HG02943 (cell line): ENCODE results near the gene PARD6B.

Experiments
- ATAC-seq: cut with Tn5 transposase; IDR thresholded peaks from one replicate; pipeline ENCODE4 v1.9.1; 2021; ENCODE audit warnings: mild to moderate bottlenecking, low read depth, moderate library complexity; ENCODE audit not compliant: unreplicated experiment

The PARD6B gene

GRCh38 chr20:50723672-50724071 is 7.7 kb upstream of the PARD6B start:
- ATAC-seq = no peak

DNA sequence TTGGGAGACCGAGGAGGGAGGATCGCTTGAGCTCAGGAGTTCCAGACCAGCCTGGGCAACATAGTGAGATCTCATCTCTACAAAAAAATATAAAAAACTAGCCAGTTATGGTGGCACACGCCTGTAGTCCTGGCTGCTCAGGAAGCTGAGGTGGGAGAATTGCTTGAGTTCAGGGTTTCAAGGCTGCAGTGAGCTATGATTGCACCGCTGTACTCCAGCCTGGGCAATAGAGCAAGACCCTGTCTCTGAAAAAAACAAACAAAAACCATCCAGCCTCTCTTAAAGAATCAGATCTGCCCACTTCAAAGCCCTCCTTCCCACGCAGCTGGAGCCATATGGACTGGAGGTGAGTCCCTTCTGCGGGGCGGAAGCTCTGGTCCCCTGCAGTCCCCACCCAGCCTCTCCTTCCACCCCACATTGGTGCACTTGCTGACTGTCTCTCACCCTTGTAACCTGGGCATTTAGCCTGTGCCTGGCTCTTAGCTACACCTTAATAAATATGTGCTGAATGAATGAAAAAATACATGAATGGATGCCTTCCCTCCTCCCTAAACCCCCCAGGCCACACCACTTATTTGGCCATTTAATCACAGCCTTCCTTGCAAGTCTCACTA is 7.2 kb upstream of the PARD6B start:
- ATAC-seq = no peak

DNA sequence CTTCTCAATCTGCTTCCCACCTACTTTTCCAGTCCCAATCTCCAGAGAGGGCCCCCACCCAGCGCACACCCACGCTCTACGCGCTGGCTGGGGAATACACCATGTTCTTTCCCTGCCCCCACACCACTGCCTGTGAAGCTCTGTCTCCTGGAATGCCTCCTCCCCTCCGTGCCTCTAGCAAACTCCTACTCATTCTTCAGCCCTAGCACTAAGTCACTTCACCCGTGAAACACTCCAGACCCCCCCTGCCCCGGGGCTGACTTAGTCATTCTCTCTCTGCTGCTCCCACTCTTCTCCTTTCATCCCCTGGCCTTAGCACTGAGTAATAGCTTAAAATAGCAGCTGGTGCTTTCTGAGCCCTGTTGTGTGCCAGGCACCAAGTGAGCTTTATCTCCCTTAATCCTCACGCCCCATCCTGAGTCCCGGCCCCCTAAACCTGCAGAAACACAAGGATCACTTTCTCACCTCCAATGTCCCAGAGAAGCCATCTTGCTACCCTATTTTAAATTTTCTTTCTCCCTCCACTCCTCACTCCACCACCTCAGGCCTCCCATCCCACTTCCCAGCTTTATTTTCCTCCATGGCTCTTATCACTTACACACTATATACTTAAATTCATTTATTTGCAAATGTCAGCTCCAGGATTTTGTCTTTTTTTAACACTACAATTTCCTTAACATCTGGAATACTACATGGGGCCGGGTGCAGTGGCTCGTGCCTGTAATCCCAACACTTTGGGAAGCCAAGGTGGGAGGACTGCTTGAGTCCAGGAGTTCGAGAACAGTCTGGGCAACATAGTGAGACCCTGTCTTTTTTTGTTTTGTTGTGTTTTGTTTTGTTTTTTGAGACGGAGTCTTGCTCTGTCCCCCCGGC is 6.3 kb upstream of the PARD6B start:
- no peak for ATAC-seq

DNA sequence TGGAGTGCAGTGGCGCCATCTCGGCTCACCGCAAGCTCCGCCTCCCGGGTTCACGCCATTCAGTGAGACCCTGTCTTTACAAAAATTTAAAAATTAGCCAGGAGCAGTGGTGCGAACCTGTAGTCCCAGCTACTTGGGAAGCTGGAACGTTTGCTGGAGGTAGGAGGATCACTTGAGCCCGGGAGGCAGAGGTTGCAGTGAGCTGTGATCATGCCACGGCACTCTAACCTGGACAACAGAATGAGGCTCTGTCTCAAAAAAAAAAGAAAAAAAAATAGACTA is 5.7 kb upstream of the PARD6B start:
- ATAC-seq = no peak

DNA sequence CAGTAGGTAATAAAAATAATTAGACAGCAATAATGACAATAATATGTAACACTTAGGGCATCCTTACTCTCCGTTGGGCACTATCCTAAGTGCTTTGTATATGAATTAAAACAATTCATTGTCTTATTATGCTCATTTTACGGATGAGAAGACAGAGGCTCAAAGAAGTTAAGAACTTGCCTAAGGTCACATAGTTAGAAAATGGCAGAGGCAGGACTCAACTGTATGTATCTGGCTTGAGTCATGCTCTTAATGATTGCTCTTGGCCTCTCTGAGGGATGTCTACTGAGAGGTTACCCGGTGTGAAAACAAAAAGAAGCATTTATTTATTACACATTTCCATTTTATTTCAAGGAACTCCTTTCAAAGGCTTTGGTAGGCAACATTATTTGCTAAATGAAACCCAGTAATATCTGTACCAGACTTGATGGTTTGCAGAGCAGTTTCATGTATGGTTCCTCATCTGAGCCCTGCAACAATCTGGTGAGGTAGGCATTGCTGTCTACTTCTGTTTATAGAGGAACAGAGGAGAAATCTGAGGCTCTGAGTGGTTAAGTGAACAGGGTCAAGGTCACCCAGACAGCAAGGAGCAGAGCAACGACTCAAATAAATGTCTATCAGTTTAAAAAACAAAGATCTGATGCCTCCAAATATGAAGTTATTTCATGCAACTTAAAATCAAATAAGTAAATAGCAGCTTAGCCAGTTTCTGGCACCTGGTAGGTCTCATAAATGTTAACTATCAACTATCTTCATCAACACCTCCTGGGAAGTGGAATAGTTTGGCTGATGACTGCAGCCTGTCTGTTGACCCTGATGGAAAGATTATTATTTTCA is 4.2 kb upstream of the PARD6B start:
- ATAC-seq = no peak

GRCh38 chr20:50727792-50728485 is 3.4 kb upstream of the PARD6B start:
- ATAC-seq = no peak

DNA sequence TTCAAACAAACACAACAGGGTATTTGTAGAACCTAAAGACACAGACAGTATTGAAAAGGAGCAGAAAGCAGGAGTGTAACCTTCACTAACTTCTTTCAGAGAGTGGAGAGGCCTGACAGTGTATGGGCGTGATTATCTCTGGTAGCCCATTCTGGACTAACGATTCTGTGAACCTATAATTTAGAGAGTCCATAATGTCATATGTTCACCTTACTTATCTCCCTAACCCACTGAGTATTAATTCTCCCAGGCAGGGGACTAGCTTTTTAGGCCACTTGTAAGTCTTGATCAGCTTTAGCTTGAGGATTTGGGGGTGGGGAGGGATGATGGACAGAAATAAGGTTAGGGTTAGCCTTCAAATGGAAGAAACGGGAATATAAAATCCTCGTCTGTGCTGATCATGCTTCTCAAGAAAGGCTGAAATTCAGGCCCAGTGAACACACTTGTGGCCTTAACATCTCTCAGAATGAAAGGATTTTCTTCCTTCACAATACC is 2.8 kb upstream of the PARD6B start:
- no peak for ATAC-seq

- no peak for ATAC-seq
These were observed 2.2 kb upstream of the PARD6B start for GRCh38 chr20:50728981-50729874.

DNA sequence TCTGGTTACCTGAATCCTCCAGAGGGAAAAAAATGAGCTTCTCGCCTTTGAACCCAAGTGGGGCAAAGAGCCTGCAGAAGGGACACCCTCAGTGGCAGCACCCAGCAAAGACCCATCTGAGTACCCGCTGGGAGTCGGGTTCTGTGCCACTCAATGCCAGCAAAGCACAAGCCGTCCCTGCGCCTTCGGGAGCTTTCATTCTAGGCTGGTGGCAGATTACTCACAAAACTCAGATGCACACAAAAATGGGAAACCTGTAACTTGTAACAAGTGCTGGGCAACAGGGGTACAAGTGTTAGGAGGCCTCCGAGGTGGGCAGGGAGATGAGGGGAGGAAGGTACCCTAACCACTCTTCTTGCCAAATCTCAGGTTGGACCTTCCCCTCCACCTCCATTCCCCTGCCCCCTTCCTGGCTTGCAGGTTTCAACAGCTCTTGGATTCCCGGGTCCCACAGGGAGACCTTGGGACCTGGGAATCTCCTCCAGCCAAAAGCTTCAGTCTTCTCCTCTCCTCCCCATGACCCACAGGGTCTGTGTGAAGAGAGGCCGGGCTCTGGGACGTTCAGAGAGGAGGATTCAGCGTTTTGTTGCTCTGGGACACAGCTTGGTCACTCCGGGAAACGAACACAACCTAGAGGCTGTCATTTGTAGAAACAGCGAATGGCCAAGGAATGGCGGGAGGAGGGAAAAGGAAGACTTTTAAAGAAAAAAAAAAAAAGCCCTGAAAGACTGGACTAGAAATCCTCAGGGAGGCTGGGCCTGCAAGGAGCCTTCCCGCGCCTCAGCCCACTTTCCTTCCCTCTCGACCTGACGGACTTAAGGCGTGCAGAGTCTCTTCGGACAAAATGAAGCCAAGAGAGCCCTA is 1.2 kb upstream of the PARD6B start:
- no peak for ATAC-seq

- ATAC-seq = no peak
These were observed 670 bp upstream of the PARD6B start for GRCh38 chr20:50730765-50731054.

- ATAC-seq = no peak
These were observed 730 bp downstream of the PARD6B start for GRCh38 chr20:50731930-50732690.

- no peak for ATAC-seq
These were observed 2.4 kb downstream of the PARD6B start for GRCh38 chr20:50733644-50734349.

- ATAC-seq = no peak
These were observed 3.6 kb downstream of the PARD6B start for GRCh38 chr20:50734730-50735679.

DNA sequence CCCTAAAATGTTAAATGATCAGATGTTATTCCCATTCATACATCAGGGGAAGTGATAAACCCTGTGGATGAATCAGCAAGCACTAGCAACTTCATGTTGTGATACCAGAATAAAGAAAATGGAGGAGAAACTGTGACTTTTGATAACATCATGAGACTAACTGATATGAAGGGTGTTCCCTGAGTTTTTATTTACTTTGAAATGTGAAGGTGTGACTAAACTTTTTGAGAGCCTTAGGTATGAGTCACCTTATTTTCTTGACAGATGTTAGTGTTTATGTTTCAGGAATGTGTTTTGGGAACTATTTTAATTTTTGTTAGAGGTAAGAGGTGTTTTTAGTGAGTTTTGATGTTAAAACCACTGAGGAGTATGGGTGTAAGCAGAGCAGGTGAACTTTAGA is 4.4 kb downstream of the PARD6B start:
- ATAC-seq = no peak

DNA sequence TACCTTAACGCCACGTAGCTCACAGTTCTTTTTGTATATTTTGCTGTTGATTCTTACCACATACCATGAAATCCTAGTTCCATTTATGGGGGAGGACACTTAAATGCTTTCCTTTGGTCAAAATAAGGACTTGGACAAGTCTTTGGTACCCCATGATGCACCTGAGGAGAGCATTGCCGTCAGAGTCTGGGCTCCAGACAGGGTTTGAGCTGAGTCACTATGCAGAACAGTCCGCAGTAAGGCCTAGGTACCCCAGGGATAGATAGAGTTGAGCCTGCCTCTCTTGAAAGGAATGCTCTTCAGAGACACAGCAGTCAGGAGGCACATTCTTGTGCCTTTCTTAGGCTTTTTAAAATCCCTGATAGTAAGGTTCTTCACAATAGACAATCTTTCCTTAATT is 6.0 kb downstream of the PARD6B start:
- ATAC-seq = no peak

DNA sequence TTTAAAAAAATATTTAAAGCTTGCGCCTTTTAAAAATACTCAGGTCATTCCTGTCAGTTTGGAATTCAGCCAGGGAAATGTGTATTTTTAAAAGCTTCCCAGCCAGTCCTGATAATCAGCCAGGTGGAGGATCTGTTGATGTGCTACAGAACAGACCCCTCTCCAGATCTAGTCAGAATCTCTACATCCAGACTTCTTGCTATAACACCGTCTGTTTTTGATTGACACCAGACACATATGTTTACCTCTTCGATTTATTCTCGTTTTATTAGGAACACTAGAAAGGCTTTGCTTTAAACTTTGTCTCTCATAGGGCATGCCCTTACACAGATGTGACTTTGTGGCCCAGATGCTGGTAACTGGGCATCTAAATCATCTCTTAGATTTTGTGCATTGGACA is 11.7 kb downstream of the PARD6B start:
- ATAC-seq = no peak
